DOHH2 (cell line): ENCODE data around the gene KCNQ1.

Experiments
- CTCF ChIP-seq: fragments of 200-600 bp; sonication (generic); IDR thresholded peaks from one replicate; pipeline ENCODE4 v1.5.1; 2014; ENCODE audit warnings: antibody characterized with exemption, mild to moderate bottlenecking, low read depth, low read length; ENCODE audit not compliant: poor library complexity, severe bottlenecking
- EZH2phosphoT487 ChIP-seq: fragments of 200-600 bp; sonication (generic); IDR thresholded peaks from 2 replicates; pipeline ENCODE4 v1.6.1; 2017; ENCODE audit warnings: borderline replicate concordance, mild to moderate bottlenecking, antibody characterized with exemption, low read length, moderate library complexity, mixed read lengths

GRCh38 chr11:2881981-2882375, 437.2 kb downstream of the KCNQ1 start:
- no peak for TF ChIP-seq CTCF
- no peak for TF ChIP-seq EZH2phosphoT487
